Stimulated activated CD4-positive, alpha-beta T cell treated with anti-CD3 and anti-CD28 coated beads, TNF-alpha, amount 100 ng/mL, for 1 hour (primary cell): Measurements from ENCODE around the gene MAP1LC3C.
"Not testable (repeated sequence)": the region's sequence is repeated elsewhere in the genome, so short reads cannot be mapped to it uniquely, and the experiment has no call there.

Source experiments
- DNase-seq, 3 donors: peaks; one replicate each; pipeline ENCODE4 v3.0.0-alpha.2; 2020; ENCODE audit warnings: low read depth in 3 of 3, low spot score in 1 of 3

The MAP1LC3C gene

DNA sequence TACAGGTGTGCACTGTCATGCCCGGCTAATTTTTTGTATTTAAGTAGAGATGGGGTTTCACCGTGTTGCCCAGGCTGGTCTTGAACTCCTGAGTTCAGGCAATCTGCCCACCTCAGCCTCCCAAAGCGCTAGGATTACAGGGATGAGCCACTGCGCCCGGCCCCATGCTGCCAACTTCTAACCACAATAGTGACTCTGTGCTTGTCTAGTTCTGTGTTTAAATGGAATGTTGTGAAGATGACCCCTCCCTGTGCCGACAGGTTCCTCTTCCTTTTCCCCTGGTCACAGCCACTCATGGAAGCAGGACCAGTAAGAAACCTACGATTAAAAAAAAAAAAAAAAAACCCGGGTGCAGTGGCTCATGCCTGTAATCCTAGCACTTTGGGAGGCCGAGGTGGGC is 4.7 kb downstream of the MAP1LC3C start:
- no peak for DNase-seq

DNA sequence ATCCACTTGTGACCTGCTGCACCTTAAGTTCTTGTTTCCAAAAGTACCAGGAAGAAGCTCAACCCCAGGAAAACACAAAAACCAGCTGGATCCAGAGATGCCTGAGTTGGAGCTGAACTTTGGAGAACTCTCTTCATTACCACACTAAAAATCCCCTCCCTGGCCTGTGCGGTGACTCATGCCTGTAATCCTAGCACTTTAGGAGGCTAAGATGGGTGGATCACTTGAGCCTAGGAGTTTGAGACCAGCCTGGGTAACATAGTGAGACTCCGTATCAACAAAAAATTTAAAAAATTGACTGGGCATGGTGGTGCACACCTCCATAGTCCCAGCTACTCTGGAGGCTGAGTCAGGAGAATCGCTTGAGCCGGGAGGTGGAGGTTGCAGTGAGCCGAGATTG is 6.2 kb downstream of the MAP1LC3C start:
- DNase-seq: no peak

DNA sequence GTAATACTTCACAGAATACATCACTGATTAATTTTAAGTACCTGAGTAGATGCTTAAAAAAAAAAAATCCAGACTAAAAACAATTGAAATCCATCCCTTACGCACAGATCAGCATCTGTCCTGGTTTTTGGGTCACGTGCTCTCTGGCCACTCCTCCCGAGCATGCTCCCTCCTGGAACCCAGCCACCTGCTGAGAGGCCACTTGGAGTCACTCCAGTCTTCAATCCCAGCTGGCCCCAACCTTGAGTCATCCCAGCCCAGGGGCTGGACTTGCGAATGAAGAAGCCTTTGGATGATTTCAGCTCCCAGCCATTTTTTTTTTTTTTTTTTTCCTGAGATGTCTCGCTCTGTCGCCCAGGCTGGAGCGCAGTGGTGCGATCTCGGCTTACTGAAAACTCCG is 8.9 kb downstream of the MAP1LC3C start:
- DNase-seq: no peak

DNA sequence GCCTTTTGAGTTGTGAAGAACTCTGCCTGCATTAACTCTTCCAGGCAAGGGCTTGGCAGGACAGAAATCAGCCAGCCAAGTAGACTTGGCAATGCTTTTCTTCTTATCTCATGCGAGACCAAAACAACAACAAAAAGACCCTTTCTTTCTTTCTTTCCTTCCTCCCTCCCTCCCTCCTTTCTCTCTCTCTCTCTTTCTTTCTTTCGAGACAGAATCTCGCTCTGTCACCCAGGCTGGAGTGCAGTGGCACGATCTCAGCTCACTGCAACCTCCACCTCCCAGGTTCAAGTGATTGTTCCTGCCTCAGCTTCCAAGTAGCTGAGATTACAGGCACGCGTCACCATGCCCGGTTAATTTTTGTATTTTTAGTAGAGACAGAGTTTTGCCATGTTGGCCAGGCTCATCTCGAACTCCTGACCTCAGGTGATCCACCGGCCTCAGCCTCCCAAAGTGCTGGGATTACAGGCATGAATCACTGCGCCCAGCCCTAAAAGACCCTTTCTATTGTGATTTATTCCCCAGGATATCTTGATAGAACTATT is 10.4 kb downstream of the MAP1LC3C start:
- DNase-seq: not testable (repeated sequence)

DNA sequence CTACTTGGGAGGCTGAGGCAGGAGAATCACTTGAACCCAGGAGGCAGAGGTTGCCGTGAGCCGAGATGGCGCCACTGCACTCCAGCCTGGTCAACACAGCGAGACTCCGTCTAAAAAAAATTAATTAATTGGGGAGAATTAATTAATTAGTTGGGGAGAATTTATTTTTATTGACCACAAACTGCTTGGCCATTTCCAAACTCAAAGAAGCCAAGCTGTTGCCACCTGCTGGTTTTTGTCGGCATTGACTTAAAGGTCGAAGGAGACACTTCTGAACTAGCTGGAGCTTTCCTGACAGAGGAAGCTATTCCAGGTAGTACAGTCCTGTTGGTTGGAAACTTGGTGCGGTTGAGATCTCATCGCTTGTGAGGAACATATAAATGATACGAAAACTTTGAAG is 13.1 kb downstream of the MAP1LC3C start:
- no peak for DNase-seq

DNA sequence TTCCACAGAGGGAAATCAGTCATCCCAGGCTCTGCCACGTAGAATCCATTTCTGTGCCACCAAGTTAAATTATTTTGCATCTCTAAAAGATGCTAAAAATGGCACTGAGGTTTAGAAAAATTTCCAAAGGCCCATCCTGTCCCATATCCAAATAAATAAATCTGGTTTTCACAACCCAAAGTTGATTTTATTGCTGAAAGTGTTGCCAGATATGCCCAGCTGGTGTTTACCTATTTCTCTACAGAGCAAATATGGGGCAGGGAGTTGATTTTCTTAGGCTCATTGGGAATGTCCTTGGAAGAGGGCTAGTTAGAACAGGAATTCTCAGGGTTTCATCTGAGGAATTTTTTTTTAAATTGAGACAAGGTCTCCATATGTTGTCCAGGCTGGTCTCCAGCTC is 19.0 kb downstream of the MAP1LC3C start:
- DNase-seq: no peak

DNA sequence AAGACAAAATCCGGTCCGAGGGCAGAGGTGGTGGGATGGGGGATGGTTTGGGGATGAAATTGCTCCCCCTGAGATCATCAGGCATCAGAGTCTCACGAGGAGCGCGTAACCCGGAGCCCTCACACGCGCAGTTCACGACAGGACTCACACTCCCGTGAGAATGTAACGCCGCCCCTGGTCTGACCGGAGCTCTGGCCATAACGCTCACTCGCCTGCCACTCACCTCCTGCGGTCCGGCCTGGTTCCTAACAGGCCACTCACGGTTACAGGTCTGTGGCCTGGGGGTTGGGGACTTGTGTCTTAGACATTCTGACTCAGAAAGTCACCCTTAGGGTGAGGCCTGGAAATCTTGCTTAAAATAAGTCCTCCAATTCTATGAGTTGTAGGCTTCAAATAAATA is 19.8 kb downstream of the MAP1LC3C start:
- no peak for DNase-seq

DNA sequence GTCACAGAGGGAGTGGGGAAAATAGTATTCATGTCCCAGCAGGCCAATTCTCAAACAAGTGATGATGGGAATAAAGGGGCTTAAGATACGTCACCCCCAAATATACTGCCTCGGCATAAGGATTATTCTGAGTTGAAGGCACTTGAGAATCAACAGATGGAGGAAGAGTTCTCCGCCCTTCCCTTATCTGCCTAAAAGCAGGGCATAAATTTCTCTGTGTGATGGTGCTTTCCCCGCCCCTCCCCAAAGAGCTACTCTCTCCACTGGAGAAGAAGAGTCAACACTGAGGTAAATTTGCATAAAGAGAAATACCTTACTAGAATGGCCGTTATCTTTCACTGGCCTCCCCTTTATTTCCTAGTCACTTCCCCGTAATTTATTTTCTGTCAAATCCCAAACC is 22.7 kb downstream of the MAP1LC3C start:
- DNase-seq: no peak

DNA sequence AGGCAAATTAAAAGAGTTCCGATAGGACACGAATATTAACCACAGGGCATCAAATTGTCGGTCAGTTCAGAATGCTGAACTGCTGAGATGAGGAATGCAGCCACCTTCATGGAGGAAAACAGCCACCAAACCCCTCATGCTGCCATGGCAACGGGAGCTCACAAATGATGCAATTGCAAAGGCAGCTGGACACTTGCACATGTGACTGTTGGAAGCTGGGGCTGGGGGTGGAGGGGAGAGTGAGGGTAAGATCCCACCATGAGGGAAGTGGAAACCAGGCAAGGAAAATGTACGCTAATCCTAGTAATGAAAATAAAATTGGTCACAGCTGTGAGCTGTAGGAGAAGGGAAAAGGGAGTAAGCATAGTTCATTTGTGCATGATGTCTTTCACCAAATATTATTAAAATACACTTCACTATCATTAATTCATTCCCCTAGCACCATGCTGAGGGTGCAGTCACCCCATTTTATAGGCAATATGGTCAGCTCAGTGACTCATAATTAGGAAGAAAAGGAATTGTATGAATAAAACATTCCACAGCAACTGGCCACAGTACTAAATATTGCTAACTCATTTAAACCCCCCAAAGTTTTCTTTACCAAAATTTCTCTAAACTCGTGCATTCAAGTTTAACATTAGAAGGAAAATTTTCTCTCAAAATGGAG is 26.1 kb downstream of the MAP1LC3C start:
- no peak for DNase-seq

DNA sequence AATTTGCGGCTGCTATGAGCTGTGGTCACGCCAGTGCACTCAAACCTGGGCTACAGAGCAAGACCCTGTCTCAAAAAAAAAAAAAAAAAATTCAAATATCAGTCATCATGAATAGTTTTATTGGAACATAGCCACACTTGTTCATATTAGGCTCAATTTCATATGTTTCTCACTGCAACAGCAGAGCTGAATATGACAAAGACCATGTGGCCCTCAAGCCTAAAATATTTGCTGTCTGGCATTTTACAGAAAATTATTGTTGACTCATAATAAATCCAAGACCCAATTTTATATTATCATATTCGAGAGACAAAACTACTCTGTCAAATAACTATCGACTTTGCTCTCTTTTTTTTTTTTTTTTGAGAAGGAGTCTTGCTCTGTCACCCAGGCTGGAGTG is 30.3 kb downstream of the MAP1LC3C start:
- no peak for DNase-seq

DNA sequence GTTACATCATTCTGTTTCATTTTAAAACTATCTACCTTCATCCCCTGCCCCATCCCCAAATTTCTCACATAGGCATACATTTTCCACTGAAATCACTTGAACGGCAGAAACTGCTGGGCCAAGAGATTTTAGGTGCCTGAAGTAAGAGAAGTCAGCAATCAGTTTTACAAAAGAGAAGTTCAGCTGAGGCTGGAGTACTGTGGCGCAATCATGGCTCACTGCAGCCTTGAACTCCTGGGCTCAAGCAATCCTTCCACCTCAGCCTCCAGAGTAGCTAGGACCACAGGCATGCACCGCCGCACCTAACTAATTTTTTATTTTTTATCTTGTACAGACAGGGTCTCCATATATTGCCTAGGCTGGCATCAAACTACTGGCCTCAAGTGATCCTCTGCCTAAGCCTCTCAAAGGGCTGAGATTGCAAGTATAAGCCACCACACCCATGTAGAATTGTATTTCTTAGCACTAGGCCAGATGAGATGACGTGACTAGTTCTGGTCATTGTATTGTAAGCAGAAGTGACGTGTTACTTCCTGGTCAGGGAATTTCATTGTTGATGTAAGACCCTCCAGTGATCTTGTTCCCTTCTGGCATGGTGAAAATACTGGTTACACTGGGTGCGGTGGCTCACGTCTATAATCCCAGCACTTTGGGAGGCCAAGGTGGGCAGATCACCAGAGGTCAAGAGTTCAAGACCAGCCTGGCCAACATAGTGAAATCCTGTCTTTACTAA is 34.2 kb downstream of the MAP1LC3C start:
- DNase-seq: no peak

DNA sequence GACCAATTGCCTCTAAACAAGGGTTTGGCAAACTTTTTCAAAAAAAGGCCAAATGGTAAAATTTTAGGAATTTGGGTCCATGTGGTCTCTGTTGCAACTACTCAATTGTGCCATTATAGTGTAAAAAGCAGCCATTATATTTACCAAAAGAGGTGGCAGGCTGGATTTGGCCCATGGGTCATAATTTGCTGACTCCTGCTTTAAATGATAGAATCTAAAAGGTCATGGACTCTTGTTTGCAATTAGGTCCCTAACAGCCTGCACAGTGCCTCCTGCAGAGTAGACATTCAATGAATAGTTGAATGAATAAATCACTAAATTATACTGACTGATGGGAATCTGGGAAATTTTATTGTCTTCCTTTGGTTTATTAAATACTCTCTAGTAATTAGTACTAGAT is 35.2 kb downstream of the MAP1LC3C start:
- DNase-seq: no peak

DNA sequence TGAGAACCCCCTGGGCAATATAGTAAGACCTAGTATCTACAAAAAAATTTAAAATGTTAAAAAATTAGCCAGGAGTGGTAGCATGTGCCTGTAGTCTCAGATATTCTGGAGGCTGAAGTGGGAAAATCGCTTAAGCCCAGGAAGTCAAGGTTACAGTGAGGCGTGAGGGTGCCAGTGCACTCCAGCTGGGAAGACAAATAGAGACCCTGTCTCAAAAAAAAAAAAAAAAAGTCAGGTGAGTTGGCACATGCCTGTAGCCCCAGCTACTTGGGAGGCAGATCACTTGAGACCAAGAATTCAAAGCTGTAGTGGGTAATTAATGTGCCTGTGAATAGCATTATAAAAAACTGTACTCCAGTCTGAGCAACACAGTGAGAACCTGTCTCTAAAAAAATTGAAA is 36.7 kb downstream of the MAP1LC3C start:
- no peak for DNase-seq

DNA sequence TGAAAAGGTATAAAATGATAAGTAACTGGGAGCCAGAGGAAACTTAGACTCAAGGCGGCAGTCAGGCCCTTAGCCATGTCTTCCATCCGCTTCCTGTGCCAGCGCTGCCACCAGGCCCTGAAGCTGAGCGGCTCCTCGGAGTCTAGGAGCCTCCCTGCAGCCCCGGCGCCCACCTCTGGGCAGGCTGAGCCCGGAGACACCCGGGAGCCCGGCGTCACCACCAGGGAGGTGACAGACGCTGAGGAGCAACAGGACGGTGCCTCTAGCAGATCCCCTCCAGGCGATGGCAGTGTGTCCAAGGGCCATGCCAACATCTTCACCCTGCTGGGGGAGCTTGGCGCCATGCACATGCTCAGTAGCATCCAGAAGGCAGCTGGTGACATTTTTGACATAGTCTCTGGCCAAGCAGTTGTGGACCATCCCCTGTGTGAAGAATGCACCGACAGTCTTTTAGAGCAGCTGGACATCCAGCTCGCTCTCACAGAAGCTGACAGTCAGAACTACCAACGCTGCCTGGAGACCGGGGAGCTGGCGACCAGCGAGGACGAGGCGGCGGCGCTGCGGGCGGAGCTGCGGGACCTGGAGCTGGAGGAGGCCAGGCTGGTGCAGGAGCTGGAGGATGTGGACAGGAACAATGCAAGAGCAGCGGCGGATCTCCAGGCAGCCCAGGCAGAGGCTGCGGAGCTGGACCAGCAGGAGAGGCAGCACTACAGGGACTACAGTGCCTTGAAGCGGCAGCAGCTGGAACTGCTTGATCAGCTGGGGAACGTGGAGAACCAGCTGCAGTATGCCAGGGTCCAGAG is 41.0 kb downstream of the MAP1LC3C start, which contains the start of gene BECN2:
Gene BECN2 (plus strand): TSS at position 76 of the 803 bp plus-strand sequence. CDS start 0 bp downstream, at position 76.
- no peak for DNase-seq

DNA sequence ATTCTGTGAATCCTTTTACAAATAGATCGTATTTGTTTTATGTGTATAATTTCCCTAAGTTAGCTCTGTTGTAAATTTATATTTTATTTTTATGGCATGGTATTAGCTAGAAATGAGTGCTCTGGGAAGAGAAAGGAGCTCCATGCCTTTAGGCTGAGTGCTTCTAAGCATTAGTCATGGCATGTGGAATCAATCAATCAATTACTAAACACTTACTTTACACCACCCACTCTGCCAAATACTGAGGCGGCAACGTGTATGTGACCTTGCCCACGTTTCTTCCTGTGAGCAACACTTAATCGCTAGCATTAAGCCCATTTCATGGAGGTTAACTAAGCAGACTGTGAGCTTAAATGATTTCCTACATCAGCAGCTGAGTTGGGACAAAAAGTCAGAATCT is 48.5 kb downstream of the MAP1LC3C start:
- no peak for DNase-seq

DNA sequence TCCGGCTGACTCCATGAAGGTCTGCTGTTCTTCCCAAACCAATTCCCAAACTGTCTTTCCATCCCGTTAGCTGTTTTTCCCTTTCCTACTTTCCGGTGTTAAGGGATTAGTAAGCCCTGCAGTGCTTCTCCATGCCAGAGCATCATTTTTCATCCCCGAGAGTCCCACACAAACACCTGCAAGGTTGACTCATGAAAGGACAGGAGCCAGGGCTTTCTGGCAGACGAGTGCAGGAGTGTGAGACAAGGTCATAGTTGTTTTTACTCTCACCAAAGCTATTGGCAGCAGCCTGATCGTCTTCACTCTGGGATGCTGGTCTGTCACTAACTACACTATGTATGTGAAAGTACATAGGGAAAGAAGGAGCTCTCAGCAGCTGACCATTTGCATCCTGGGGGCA is 51.5 kb downstream of the MAP1LC3C start:
- no peak for DNase-seq
